ENCODE measurements around the gene KLF6. TPM values are rescaled to one million over a fixed set of nuclear protein-coding genes. Genes with fewer than 3 reads are reported as not detected.

Gene KLF6
- total RNA-seq, 1 experiment from 2014 or later, result 70.1 TPM

- Histone ChIP-seq H3K9me3 (ENCODE audit: low read depth, low read length, poor library complexity, severe bottlenecking) (no peaks in the 10 kb centered on the region), H3K4me1 (ENCODE audit: insufficient read depth, low read length, poor library complexity, severe bottlenecking) (no peaks in the 10 kb centered on the region), H3K36me3 (ENCODE audit: insufficient read depth, low read length, poor library complexity, severe bottlenecking) (no peaks in the 10 kb centered on the region), H3K27me3 (replicated peaks; ENCODE audit: insufficient read depth, low read depth, low read length, poor library complexity) (no peaks in the 10 kb centered on the region), H3K4me3 (ENCODE audit: low read depth, low read length, poor library complexity, severe bottlenecking) (no peak overlapping the region), H3K27ac (ENCODE audit: low read depth, low read length, poor library complexity, severe bottlenecking) (no peak overlapping the region)
- ChIA-PET CTCF (no interaction called here), POLR2A (ENCODE audit: low non-redundant PET) (no interaction called here)
- BruUV-seq (replicated peaks), result no TSS peak
- TF ChIP-seq CTCF (conservative IDR thresholded peaks at IDR 0.05; ENCODE audit: low read depth, low read length) (no peak), EZH2 (IDR thresholded peaks at IDR 0.05; ENCODE audit: borderline replicate concordance, low read depth, low read length, poor library complexity, severe bottlenecking) (no peak)
- intact Hi-C loops (cut with micrococcal nuclease; ENCODE audit: unreplicated experiment), result no loop called here
- DNase-seq (ENCODE audit: low spot score), result no peak
Observed at GRCh38 chr10:3763852-3764625, 21.0 kb downstream of the KLF6 start.

- no peaks in the 10 kb centered on the region for H3K9me3 ChIP-seq (ENCODE audit: low read depth, low read length, poor library complexity, severe bottlenecking)
- no TSS peak for BruUV-seq (replicated peaks)
- no peaks in the 10 kb centered on the region for H3K36me3 ChIP-seq (ENCODE audit: insufficient read depth, low read length, poor library complexity, severe bottlenecking)
- no peak overlapping the region for H3K4me3 ChIP-seq (ENCODE audit: low read depth, low read length, poor library complexity, severe bottlenecking)
- no peaks in the 10 kb centered on the region for H3K27me3 ChIP-seq (replicated peaks; ENCODE audit: insufficient read depth, low read depth, low read length, poor library complexity)
- POLR2A ChIA-PET (ENCODE audit: low non-redundant PET), result no interaction called here
- CTCF ChIA-PET, result no interaction called here
- TF ChIP-seq CTCF (conservative IDR thresholded peaks at IDR 0.05; ENCODE audit: low read depth, low read length), result no peak
- TF ChIP-seq EZH2 (IDR thresholded peaks at IDR 0.05; ENCODE audit: borderline replicate concordance, low read depth, low read length, poor library complexity, severe bottlenecking), result no peak
- H3K27ac ChIP-seq (ENCODE audit: low read depth, low read length, poor library complexity, severe bottlenecking), result no peak overlapping the region
- intact Hi-C loops (cut with micrococcal nuclease; ENCODE audit: unreplicated experiment), result no loop called here
- no peaks in the 10 kb centered on the region for H3K4me1 ChIP-seq (ENCODE audit: insufficient read depth, low read length, poor library complexity, severe bottlenecking)
- no peak for DNase-seq (ENCODE audit: low spot score)
Observed at GRCh38 chr10:3763035-3763456, 22.0 kb downstream of the KLF6 start.

GRCh38 chr10:3762309-3762708 lies 22.7 kb downstream of the KLF6 start:
- Histone ChIP-seq H3K36me3 (ENCODE audit: insufficient read depth, low read length, poor library complexity, severe bottlenecking) (no peaks in the 10 kb centered on the region), H3K27ac (ENCODE audit: low read depth, low read length, poor library complexity, severe bottlenecking) (no peak overlapping the region), H3K9me3 (ENCODE audit: low read depth, low read length, poor library complexity, severe bottlenecking) (no peaks in the 10 kb centered on the region), H3K27me3 (replicated peaks; ENCODE audit: insufficient read depth, low read depth, low read length, poor library complexity) (no peaks in the 10 kb centered on the region), H3K4me3 (ENCODE audit: low read depth, low read length, poor library complexity, severe bottlenecking) (no peak overlapping the region), H3K4me1 (ENCODE audit: insufficient read depth, low read length, poor library complexity, severe bottlenecking) (no peaks in the 10 kb centered on the region)
- intact Hi-C loops (cut with micrococcal nuclease; ENCODE audit: unreplicated experiment), result no loop called here
- no TSS peak for BruUV-seq (replicated peaks)
- ChIA-PET POLR2A (ENCODE audit: low non-redundant PET) (no interaction called here), CTCF (no interaction called here)
- no peak for DNase-seq (ENCODE audit: low spot score)
- TF ChIP-seq EZH2 (IDR thresholded peaks at IDR 0.05; ENCODE audit: borderline replicate concordance, low read depth, low read length, poor library complexity, severe bottlenecking), result no peak
- no peak for TF ChIP-seq CTCF (conservative IDR thresholded peaks at IDR 0.05; ENCODE audit: low read depth, low read length)

All from A673 (cell line).